KOPT-K1 (cell line): ENCODE measurements around the gene RAP1GAP2.
"Not testable (repeated sequence)": the region's sequence is repeated elsewhere in the genome, so short reads cannot be mapped to it uniquely, and the experiment has no call there.

Source experiments
- H3K27ac ChIP-seq: fragments of 200-600 bp; sonication (generic); 2 replicates; pipeline ENCODE4 v1.5.1; 2016; ENCODE audit warnings: antibody characterized with exemption, mild to moderate bottlenecking, low read depth, low read length; ENCODE audit not compliant: poor library complexity, severe bottlenecking
- H3K36me3 ChIP-seq: fragments of 200-600 bp; sonication (generic); 2 replicates; pipeline ENCODE4 v1.5.1; 2017; ENCODE audit warnings: antibody characterized with exemption, mild to moderate bottlenecking, low read length, moderate library complexity; ENCODE audit not compliant: insufficient read depth
- H3K9me3 ChIP-seq: fragments of 200-600 bp; sonication (generic); 2 replicates; pipeline ENCODE4 v1.5.1; 2017; ENCODE audit warnings: antibody characterized with exemption, low read length, mild to moderate bottlenecking; ENCODE audit not compliant: insufficient read depth, poor library complexity, severe bottlenecking

Gene RAP1GAP2

GRCh38 chr17:2780931-2781454 lies 15.2 kb upstream of the RAP1GAP2 start:
- H3K36me3 ChIP-seq, result no peaks in the 10 kb centered on the region
- H3K9me3 ChIP-seq, result no peaks in the 10 kb centered on the region
- H3K27ac ChIP-seq, result no peak overlapping the region

DNA sequence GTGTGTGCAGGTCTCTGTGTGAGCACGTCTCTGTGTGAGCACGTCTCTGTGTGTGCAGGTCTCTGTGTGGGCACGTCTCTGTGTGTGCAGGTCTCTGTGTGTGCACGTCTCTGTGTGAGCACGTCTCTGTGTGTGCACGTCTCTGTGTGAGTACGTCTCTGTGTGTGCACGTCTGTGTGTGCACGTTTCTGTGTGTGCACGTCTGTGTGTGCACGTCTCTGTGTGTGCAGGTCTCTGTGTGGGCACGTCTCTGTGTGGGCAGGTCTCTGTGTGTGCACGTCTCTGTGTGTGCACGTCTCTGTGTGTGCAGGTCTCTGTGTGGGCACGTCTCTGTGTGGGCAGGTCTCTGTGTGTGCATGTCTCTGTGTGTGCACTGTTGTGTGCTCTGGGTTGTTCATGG lies 14.6 kb upstream of the RAP1GAP2 start:
- not testable (repeated sequence) for H3K9me3 ChIP-seq, H3K36me3 ChIP-seq, H3K27ac ChIP-seq

- Histone ChIP-seq H3K9me3 (no peaks in the 10 kb centered on the region), H3K27ac (no peak overlapping the region), H3K36me3 (no peaks in the 10 kb centered on the region)
Measured at GRCh38 chr17:2782055-2782454, 14.2 kb upstream of the RAP1GAP2 start.

DNA sequence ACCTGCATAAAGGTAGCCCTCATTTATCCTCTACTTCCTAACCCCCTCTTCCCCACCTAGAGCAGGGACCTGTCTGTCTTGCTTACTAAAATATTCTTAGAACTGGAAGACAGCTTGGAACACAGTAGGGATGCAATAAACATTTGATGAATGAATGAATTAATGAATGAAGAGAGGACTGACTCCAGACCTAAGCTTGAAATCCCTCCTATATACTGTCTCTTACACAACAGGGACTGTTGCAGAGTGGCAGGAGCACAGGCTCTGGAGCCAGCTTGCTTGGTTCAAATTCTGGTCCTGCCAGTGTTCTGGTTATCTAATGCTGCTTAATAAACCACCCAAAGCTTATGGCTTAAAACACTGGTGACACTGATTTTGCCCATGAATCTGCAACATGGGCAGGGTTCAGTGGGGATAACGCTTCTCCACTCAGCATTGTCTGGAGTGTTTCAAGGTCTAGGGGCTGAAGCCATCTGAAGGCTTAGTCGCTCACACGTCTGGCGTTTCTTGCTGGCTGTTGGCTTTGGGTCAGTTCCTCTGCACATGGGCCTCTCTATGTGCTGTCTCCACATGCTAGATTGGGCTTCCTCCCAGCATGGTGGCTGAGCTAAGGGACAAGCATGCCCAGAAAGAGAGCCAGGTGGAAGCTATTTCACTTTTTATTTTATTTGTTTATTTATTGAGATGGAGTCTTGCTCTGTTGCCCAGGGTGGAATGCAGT lies 12.8 kb upstream of the RAP1GAP2 start:
- Histone ChIP-seq H3K27ac (no peak overlapping the region), H3K9me3 (no peaks in the 10 kb centered on the region), H3K36me3 (no peaks in the 10 kb centered on the region)

DNA sequence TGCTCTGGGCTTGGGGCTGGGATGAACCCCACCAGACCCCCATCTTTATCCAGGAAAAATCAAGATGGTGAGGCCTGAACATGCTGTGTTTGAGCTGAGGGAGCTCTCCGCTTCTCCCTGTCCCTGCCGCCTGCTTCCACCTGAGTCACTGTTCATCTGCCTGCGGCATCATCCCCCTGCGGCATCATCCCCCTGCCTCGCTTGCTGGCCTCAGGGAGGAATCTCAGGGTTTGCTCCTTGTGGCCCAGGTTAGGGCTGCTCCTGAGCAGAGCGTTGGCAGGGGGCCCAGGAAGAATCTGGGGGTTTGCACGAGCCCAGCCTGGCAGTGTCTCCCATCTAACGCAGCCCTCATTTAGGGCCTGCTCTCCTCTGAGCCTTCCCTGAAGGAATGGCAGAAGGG lies 11.4 kb upstream of the RAP1GAP2 start:
- no peak overlapping the region for H3K27ac ChIP-seq
- H3K9me3 ChIP-seq, result no peaks in the 10 kb centered on the region
- H3K36me3 ChIP-seq, result no peaks in the 10 kb centered on the region

GRCh38 chr17:2785376-2785775 lies 10.9 kb upstream of the RAP1GAP2 start:
- H3K36me3 ChIP-seq, H3K27ac ChIP-seq, H3K9me3 ChIP-seq: not testable (repeated sequence)

GRCh38 chr17:2786176-2786881 lies 9.9 kb upstream of the RAP1GAP2 start:
- Histone ChIP-seq H3K36me3 (no peaks in the 10 kb centered on the region), H3K9me3 (no peaks in the 10 kb centered on the region), H3K27ac (no peak overlapping the region)

- no peaks in the 10 kb centered on the region for H3K36me3 ChIP-seq
- no peaks in the 10 kb centered on the region for H3K9me3 ChIP-seq
- no peak overlapping the region for H3K27ac ChIP-seq
Measured at GRCh38 chr17:2789700-2790099, 6.5 kb upstream of the RAP1GAP2 start.

GRCh38 chr17:2792366-2793169 lies 3.7 kb upstream of the RAP1GAP2 start:
- Histone ChIP-seq H3K36me3 (no peaks in the 10 kb centered on the region), H3K27ac (no peak overlapping the region), H3K9me3 (no peaks in the 10 kb centered on the region)

DNA sequence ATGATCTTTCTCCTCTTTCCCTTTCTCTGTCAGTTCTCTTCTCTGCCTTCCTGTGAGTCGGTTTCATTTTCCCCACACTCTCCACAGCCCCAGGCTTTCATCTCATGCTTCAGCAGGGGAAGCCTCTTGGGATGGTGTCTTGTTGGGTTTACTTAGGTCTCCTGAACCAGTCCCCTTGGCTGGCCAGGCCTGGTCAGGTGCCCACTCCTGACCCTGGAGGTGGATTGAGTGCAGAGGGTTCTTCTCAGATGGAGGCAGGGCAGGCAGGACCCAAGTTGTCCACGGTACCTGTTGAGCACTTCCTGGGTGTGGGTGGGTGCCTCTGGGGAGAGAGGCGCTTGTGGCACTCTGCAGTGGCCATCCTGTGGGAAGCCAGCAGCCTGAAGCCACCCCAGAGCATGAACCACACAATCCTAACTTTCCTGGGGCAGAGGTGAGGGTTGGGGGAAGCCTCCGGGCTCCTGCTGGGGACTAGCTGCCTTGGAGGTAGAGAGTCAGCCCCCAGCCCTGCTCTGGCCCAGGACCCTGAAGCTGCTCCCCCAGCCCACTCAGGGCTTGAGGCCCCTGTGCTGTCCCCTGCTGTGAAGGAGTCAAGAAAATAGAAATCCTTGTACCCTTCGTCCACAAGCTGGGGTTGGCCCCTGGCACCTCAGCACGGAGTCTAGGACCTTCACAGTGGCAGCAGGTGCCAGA lies 2.0 kb upstream of the RAP1GAP2 start:
- H3K27ac ChIP-seq, result peak overlapping the region; percentile 41
- H3K36me3 ChIP-seq, result no peaks in the 10 kb centered on the region
- no peaks in the 10 kb centered on the region for H3K9me3 ChIP-seq

DNA sequence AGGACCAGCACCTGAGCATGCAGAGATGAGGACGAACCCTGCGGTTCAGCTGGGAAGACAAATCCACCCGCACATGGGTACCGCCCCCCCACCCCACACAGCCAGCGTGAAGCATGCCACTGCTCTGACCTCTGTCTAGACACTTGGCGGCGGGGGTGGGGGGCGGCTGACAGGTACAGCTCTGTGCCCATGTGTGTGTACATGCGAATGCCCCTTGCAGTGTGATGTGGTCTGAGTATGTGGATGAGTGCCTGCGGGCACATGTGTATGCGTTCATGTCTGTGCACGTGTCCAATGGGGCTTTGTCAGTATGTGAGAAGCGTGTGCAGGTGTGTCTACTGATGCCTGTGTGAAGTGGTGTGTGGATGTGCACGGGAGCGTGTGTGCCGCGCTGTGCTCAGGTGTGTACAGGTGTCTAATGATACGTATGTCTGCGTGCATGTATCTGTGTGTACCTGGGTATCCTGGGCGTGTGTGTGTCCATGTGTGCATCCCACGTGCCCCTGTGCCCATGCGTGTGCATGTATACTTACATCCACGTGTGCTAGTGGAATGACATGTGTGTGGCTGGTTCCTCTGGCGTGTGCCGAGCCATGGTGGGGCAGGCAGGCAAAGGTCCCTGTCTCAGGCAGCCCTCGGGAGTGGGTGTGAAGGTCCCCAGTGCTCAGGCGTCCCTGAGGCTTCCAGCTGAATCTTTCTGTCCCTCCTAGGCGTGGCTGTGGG lies 636 bp upstream of the RAP1GAP2 start:
- Histone ChIP-seq H3K36me3 (no peaks in the 10 kb centered on the region), H3K27ac (peak overlapping the region; percentile 33), H3K9me3 (no peaks in the 10 kb centered on the region)

DNA sequence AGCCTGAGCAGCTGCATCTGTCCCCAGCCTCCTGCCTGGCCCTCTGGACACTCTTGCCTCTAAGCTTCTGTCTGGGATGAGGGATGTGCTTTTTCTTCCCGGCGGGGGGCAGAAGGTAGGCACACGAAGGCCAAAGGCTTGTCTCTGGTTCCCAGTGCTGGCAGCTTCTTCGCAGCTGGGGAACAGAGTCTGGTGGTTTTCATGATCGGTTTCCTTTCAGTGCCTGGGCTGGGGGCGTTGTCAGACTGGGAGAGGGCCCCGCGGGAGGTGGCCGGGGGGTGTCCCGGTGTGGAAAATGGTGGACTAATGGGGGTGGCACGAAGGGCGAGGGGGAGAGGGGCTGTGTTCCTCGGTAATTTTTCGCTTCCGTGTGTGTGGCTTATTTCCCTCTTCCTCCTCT lies 988 bp downstream of the RAP1GAP2 start:
- Histone ChIP-seq H3K36me3 (no peaks in the 10 kb centered on the region), H3K27ac (no peak overlapping the region), H3K9me3 (no peaks in the 10 kb centered on the region)

GRCh38 chr17:2797637-2798036 lies 1.4 kb downstream of the RAP1GAP2 start:
- H3K36me3 ChIP-seq, result no peaks in the 10 kb centered on the region
- no peaks in the 10 kb centered on the region for H3K9me3 ChIP-seq
- no peak overlapping the region for H3K27ac ChIP-seq

- Histone ChIP-seq H3K36me3 (no peaks in the 10 kb centered on the region), H3K27ac (no peak overlapping the region), H3K9me3 (no peaks in the 10 kb centered on the region)
Measured at GRCh38 chr17:2798188-2798587, 1.9 kb downstream of the RAP1GAP2 start.
